RKO (cell line): ENCODE measurements around the gene HLA-DQA2.
"Not testable (repeated sequence)": the region's sequence is repeated elsewhere in the genome, so short reads cannot be mapped to it uniquely, and the experiment has no call there.

ENCODE experiments used
- DNase-seq: peaks from one replicate; pipeline ENCODE4 v3.0.0-alpha.2; 2016; ENCODE audit warnings: low spot score

The HLA-DQA2 gene

DNA sequence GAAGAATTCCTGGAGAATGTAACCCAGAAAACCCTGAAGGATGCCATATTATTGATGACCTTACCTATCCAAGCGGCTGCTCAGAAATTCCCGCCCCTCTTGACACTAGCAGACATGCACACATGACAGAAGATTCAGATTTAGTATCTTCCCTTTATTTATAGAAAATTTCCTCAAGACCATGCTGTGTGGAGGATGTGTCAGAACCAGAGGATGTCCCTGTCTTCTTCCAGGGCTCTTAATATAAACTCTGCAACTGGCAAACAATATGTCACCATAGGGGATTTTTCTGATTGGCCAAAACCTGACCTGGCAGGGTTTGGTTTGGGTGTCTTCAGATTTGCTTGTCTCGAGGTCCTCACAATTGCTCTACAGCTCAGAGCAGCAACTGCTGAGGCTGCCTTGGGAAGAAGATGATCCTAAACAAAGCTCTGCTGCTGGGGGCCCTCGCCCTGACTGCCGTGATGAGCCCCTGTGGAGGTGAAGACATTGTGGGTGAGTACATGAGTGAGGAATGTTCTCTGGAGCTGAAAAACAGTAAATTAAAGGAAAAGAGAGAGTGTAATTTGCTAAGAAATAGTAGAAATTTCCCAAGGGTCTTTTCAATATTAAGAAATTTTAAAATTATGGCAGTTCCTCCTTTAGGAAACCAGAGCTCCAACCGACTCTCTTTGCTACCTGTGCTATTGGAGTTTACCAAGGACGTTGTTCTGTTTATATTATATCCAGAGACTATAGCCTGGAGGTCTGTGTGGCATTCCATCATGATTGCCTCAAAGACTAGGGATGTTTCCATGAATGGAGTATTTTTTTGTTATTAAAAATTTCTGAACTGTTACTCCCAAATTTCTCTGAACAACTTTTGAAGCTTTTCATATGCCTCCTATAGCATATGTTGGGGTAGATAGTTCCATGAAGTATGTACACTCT lies at the start of gene HLA-DQA2:
TSS of gene HLA-DQA2 (plus strand) at position 361 of the 930 bp plus-strand sequence. CDS start at position 414, 53 bp downstream.
- DNase-seq = no peak

DNA sequence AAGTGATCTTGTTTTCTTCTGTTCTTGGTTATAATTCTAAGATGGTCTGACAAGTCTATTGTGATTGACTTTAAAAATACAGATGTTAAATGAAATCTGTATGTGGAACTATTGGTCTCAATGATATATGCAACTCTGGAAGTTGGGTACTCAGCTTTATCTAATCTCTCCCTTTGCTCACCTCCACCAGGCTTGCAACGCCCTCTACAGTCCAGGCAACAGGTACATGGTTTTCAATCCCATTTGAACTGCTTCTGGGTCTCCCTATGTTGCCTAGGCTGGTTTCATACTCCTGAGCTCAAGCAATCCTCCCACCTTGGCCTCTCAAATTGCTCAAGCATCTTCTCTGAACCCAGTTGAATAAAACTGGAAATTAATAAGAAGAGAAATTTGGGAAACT lies 49.2 kb upstream of the HLA-DQA2 start:
- no peak for DNase-seq

DNA sequence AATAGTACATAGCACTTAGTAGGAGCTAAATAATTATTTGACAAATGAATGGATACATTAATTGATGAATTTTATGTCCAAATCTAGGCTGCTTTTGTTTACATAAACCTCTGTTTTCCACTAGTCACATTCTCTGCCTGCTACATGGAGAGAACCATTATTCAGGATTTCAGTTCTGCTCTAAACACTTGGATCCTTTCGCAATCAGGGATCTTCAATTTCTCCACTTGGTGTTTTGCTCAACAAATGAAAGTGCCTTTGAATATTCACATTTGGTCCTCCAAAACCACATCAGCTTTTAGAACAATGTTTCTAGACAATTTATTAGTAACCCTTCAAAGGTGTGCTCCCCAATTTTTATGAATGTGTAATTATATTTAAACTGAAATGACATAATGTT lies 44.2 kb upstream of the HLA-DQA2 start:
- DNase-seq = no peak

DNA sequence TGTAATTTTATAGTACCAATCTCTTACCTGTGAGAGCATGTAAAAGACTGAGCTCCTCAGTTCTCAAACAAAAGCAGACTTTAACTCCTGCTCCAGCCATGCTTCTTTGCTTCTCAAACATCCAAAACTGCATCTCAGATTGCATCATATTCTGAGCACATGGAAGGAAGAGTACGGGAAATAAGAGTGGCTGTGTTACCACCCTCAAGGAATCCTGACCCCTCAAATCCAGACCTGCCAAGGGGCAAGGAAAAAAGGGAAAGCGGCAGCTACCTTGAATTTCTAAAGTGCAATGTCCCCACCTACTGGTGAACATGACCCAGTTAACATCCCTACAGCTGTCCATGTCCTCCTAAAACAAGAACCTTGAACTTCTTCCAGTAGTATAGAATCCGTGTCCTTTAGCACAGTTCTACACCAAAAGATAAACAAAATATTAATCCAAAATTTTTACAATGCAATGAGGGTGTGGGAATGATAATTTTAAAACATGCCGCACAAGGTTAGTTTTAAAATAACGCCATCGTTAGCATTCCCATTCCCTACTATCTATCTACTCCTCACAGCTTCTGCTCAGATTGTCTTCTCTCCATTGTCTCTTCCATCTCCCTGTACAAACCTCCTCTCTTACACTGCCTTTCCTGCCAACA lies 40.7 kb upstream of the HLA-DQA2 start:
- peak; percentile 62 for DNase-seq

DNA sequence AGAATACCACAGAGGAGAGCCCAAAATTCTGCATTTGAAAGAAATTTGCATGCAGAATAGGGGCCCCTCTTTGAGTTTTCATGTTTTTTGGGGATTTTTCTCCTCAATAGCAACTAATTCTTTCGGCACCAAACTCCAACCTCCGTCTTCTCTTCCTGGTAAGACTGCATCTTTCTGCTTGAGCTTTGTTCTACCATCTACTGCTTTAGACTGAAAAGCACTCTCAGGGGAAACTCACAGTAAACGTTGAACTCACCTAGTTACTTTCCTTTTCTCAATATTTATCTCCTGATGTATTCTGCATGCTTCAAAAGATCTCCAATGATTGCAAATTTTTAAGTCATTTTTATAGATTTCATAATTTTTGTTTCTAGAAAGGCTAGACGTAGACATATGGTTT lies 37.8 kb upstream of the HLA-DQA2 start:
- DNase-seq = no peak

DNA sequence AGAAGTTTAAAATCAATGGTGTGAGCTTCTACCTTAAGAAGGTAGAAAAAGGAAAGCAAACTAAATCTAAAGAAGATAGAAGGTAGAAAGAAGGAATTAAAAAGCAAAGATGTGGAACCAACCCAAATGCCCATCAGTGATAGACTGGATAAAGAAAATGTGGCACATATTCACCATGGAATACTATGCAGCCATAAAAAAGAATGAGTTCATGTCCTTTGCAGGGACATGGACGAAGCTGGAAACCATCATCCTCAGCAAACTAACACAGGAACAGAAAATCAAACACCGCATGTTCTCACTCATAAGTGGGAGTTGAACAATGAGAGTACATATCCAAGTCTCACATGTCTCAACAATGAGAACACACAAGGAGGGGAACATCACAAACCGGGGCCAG lies 36.0 kb upstream of the HLA-DQA2 start:
- not testable (repeated sequence) for DNase-seq

DNA sequence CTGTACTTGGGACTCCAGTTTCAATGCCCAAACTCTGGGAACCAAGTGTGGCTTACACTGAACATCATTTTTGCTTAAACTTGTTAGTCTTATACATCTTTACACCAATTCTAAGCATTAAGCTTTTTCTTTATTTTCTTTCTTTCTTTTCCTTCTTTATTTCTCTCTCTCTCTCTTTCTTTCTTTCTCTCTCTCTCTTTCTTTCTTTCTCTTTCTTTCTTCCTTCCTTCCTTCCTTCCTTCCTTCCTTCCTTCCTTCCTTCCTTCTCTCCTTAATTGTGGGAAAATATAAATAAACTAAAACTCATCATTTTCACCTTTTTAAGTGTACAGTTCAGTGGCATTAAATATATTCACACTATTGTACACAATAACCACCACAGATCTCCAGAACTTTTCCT lies 31.6 kb upstream of the HLA-DQA2 start:
- DNase-seq = no peak

DNA sequence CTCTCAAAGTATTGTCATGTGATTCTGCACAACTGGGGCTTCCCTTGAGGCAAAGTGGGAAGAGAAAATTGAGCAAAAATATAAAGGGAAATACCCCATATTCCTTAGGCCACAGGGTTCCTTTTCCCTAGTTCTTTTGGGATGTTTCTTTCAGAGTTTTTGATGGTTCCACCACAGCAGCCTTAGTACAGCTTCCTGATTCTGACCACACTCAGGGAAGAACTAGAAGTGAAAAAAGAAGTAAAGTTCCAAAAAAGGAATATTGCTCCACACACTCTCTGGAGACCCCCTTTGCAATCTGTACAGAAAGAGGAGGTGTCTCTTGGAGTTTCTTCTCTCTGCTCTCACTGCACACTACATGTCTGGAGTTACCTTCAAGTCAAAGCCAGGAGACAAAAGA lies 27.9 kb upstream of the HLA-DQA2 start:
- no peak for DNase-seq

DNA sequence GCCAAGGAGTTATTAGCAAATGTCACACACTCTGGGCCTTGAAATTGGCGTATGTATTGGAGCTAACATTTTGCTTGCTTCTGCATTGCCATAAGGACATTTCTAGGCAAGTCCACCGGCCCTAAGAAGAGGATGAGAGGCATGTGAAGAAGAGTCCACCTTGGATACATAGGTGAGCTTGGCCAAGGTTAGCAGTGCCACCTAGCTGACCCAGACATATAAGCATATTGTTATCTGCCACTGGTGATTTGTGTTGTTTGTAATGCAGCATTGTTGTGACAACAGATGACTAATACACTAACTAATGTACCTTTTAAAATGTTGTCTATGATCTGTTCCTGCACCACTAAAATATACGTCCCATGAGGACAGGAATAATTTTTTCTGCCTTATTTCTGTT lies 24.8 kb upstream of the HLA-DQA2 start:
- no peak for DNase-seq

DNA sequence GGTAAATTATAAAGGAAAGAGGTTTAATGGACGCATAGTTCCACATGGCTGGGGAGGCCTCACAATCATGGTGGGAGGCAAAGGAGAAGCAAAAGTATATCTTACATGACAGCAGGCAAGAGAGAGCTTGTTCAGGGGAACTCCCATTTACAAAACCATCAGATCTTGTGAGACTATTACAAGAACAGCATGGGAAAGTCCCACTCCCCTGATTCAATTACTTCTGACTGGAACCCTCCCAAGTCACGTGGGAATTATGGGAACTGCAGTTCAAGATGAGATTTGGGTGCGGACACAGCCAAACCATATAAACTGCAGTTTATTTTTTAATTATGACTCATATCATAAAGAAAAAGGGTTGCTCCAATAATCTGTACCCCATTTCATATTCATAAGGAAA lies 22.3 kb upstream of the HLA-DQA2 start:
- DNase-seq = no peak

DNA sequence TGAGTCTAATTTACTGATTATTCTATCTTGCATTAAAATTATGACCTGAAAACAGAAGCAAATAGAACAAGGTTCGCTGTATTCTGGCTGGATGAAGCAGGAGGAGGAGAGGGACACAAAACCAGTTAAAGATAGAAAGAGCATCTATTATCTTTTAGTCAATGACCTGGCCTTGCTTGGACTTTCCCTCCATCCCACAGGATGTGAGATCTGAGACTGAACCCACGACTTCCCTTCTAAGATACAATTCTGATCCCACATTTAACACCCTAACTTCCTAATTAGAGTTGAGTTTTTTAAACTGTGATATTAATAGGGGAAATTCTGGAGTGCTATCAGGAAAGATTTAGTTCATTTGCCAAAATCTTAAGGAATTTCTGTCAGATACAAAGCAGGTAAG lies 3.1 kb upstream of the HLA-DQA2 start:
- no peak for DNase-seq

DNA sequence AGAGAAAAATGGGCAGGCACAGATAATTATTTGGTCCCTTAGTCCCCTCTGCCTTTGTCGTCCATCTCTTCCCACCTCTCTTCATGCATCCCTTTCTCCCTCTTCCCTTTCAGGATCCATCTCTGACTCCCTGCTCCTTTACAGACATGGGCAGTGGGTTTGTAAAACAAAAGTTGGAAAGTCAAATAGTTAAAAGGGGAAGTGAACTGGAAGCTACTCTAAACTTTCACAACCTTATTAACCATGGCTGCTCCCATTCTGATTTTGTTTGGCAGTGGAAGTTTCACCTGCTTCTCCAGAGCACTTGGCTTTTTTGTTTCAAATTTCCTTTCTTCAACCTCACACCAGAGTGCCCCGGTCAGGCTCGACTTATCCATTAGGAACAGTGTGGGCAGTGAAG lies 1.2 kb downstream of the HLA-DQA2 start:
- DNase-seq = no peak

DNA sequence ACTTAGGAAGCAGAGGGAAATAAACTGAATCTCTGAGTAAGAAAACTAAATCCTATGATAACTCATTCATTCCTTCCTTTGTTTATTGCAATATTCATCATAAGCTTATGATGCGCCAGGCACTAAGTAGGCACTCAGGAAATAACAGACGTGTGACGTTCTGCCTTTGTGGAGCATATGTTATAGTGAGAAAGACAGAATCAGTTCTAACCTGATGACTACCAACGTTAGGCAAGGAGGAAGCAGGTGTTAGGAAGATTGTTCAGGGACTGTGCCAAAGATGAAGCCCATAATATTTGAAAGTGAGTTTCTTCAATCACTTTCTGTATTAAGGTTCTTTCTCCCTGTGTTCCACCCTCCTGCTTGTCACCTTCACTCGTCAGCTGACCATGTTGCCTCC lies 3.6 kb downstream of the HLA-DQA2 start:
- DNase-seq = no peak

DNA sequence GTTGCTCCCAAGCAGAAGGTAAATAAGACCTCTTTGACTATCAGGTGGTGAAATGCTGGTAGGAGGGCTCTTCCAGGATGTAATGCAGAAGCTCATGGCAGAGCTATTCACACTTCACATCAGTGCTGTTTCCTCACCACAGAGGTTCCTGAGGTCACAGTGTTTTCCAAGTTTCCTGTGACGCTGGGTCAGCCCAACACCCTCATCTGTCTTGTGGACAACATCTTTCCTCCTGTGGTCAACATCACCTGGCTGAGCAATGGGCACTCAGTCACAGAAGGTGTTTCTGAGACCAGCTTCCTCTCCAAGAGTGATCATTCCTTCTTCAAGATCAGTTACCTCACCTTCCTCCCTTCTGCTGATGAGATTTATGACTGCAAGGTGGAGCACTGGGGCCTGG lies 4.5 kb downstream of the HLA-DQA2 start:
- not testable (repeated sequence) for DNase-seq

DNA sequence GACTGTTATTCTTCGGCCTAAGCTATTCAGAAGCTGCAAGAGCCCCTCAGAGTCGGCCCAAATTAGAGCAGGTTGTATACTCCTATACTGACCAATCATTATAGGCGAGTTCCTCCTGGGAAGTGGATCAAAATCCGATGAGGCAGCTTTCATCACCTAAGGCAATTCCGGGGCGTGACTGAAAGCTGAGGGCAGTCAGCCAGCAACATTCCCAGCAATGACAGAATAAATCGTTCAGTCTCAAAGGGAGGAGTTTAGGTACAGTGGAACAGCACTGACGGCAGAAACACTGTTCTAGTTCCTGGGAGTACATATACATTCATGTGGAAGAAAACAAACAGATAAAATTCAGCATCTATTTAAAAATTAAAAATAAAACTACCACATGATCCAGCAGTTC lies 11.4 kb downstream of the HLA-DQA2 start:
- no peak for DNase-seq

DNA sequence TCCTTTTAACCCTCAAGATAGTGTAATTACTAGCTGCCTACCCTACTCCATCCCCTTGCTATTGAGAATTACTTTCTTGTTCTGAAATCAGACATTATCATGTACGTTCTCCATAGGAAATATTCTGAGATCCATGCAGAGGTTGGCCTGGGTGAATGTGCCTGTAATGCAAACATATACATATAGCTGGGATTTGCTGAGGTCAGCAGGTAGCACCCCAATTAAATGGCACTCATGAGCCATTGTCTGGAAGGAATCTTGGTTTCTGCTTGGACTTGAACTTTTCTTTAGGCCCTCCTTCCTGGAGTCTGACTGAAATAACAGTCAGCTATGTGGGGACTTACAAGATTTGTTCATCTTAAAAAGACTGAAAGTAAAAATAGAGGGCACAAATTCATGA lies 18.5 kb downstream of the HLA-DQA2 start:
- no peak for DNase-seq

DNA sequence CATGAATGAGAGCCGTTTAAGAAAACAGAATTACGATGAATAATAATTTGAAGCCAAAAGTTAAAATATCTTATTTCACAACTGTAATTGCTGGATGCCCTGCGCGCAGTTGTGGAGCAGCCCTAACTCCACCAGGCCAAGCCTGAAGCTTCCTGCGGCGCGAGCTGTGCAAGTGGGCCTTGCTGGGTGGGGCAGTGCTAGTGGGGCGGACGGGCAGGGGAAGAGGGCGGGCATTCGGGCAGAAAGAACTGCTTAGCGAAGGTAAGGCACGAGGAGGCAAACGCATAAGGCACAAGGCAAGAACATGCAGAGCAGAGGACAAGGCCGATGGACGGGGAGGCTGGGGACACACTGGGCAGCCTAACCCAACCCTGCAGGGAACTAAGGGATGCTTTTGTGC lies 19.9 kb downstream of the HLA-DQA2 start:
- DNase-seq = no peak

DNA sequence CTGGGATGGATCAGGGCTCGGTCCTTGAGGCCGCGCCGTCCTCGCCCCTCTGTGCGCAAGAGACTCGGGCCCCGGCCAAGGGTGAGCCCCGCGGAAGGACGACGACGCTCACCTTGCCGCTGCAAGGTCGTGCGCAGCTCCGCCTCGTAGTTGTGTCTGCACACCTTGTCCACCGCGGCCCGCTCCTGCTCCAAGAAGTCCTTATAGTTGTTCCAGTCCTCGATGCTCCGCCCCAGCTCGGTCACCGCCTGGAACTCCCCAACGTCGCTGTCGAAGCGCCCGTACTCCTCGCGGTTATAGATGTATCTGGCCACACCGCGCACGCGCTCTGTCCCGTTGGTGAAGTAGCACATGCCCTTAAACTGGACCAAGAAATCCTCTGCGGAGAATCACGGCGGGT lies 20.4 kb downstream of the HLA-DQA2 start:
- no peak for DNase-seq

DNA sequence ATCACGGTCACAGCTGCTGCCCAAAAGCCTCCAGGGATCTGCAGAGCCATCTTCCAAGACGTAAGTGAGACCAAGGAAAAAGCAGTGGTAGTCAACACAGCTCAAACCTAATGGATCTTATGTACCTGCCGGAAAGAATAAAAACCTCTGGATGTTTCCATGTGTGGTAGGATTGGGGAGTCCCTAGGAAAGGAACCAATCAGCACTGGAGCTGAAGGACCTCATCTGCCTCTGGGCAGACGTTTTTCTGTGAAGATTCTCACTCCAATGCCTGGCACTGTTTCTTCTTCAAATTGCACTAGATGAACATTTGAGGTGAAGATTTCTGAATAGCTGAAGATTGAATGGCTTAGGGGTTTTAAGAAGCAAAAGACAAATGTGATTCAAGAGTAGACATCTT lies 22.2 kb downstream of the HLA-DQA2 start, which contains the start of gene HLA-DQB2:
TSS of gene HLA-DQB2 (minus strand) at position 112 of the 400 bp plus-strand sequence. CDS start at position 50, 62 bp downstream.
- DNase-seq = no peak

DNA sequence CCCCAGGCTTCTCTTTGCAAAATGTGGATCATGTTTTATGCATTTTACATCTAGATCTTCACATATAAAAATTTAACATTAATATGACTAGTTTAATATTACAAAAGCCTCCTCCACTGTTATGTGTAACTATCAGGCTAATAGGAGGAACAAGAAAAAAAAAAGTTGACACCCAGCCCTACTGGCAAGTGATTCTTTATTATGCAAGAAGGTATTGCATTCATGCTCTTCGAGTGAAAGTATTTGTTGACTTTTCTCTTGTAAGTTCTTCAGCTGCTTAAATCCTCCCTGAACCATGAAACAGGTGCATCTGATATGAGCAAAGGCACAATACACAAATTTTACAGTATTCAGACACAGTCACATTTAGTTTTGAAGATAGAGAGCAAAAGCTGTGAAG lies 22.9 kb downstream of the HLA-DQA2 start:
- no peak for DNase-seq

DNA sequence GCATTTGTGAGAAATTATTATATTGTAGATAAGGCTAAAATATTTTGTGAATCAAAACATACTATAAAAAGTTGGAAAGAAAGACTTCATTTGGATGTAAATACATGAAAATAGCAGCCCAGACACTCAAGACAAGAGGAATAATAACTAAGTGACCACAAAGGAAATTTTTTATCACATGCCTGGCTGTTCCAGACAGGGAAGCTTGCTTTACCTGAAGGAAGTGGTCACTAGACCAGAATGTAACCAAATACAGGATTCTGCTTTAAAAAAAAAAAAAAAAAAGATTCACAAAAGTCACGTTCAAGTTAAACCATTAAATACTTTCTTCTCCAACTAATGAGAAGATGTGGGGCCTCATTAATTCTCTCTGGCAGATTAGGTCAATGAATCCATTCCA lies 31.5 kb downstream of the HLA-DQA2 start:
- DNase-seq = no peak

DNA sequence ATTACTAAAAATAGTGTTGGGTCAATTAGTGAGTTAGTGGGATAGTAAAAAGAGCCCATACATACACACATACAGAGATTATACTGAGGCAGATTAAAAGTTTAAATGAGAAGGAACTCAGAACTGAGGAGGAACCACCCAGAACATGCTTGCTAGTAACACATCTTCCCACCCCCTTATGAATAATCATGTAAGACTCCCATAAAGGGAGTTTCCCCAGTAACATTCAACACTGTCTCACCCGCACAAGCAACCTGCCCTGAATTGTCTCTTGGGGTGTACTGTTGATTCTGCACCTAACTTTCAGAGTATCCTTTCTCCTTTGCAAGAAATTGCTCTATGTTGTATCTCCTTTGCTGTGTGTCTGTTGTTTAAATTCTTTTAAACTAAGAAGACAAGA lies 33.2 kb downstream of the HLA-DQA2 start:
- DNase-seq = no peak

DNA sequence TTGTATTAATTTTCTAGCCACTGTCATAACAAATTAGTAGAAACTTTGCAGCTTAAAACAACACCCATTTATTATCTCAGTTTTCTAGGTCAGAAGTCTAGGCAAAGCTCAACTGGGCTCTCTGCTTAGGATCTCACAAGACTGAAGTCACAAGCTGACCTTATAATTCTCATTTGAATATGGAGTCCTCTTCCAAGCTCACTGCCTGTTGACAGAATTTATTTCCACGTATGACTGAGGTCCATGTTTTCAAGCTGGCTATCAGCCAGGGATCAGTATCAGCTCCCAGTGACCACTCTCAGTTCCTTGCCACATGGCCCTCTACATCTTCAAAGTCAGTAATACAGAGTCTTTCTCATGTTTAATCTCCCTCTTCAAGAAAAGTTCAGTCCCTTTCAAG lies 33.9 kb downstream of the HLA-DQA2 start:
- no peak for DNase-seq
